Fibroblast of skin of back (primary cell): ENCODE data around the gene EPB41L4A.

Experiments
- DNase-seq: peaks from one replicate; pipeline ENCODE4 v3.0.0-alpha.2; 2013

EPB41L4A gene

DNA sequence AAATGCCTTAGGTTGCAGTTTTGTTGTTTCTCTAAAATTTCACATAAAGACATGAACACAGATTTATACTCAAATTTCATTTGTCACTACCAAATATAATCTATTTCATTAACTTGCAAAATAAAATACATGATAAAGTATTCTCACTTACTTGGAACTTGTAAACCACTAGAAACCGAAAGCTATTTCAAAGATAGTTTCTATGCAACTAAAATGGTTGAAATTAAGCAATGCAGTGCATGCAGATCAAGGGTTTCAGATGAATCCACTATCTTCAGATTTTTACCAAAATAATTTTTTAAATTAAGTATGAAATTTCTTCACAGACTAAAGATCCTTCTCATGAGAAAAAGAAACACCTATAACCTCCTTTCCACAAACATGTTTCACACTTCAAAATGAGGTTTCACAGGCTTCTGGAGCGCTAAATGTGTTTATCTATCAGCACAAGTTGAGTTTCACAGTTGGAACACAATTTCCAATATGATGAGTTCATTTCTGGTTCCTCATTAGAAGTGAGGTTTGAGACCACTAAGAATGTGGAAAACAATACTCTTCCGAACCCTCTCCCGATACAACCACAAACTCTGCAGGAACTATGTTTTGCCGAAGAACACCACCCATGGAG is 63.9 kb downstream of the EPB41L4A start:
- DNase-seq = no peak

DNA sequence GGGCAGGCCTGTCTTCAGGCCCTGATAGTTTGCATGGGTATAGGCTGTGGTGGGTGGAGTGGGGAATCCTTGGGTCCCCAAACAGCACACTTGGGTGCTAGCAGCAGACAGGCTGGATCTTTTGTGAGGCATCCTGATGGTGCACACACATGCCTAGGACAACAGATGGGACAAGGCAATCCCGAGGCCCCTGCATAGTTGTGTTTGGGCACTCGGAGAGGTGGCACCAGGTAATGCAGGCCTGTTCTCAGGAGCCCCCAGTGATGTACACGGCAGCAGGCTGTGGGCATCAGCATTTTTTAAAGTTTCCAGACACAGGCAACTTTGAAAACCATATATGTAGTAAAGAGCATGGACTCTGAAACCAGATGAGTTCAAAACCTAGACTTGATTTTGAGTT is 65.4 kb downstream of the EPB41L4A start:
- no peak for DNase-seq

DNA sequence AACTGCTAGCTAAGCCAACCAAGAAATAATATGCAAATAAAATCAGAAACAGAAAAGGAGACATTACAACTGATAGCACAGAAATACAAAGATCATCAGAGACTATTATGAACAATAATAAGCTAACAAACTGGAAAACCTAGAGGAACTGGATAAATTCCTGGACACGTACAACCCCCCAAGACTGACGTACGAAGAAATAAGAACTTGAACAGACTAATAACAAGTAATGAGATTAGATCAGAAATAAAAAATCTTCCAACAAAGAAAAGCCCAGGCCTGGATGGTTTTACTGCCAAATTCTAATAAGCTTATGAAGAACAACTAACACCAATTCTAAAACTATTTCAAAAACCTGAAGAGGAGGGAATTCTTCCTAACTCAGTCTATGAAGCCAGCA is 67.9 kb downstream of the EPB41L4A start:
- DNase-seq = no peak

DNA sequence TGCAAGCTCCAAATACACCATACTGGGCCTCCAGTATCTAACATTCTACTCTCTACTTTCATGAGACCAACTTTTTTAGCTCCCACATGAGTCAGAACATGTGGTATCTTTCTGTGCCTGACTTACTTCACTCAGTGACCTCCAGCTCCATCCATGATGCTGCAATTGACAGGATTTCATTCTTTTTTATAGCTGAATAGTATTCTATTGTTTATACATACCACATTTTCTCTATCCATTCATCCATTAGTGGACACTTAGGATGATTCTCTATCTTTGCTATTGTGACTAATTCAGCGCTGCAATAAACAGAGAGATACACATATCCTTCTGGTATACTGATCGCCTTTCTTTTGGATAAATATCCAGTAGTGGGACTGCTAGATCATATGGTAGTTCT is 68.5 kb downstream of the EPB41L4A start:
- no peak for DNase-seq

DNA sequence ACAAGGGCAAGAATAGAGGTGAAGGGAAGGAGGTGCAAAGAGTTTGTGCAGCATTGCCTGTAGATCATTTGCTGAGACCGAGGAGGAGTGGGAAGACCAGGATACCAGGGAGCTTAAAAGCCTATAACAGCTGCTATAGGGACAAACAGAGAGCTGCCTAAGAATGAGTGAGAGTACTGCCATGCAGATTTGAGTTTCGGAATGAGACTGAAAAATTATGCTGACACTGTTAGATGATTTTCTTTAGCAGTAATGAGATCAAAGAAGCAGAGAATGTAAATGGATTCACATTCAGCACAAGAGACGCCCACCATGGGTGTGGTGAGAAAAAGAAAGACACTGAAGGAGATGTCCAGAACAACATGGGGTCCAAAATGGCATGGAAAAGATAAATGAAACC is 69.7 kb downstream of the EPB41L4A start:
- no peak for DNase-seq

DNA sequence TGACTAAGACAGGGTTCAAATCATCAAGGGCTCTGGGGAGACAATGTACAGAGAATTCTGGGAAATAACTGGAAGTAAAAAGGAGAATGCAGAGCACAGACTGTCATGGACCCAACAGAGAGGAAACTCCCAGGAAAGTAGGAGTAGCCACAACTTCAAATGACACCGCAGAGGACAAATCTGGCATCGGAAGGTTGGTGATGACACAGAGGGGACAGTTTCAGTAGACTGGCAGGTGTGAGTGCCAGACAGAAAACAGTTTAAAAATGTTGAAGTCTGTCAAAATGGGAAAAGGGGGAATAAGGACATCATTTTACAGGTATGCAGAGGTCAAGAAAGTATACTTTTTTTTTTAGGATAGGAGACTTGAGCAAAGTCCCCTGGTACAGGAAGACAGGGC is 70.2 kb downstream of the EPB41L4A start:
- no peak for DNase-seq

DNA sequence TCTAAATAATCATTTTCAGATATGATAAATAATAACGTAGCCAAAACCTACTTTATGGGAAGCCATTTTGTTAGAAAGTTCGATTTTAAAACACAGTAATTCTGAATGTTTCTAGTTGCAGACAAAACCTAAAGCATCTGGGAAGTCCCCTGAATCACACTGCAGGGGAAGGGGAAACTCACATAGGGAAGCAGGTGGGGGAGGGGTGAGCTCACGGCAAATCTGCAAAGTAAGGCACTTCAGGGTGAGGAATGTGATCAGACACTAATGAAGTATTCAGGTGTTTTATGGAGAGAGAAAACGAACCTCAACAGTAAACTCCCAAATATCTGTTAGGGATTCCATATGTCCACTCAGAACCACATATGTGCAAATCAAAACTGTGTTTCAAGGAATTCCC is 70.7 kb downstream of the EPB41L4A start:
- DNase-seq = no peak

DNA sequence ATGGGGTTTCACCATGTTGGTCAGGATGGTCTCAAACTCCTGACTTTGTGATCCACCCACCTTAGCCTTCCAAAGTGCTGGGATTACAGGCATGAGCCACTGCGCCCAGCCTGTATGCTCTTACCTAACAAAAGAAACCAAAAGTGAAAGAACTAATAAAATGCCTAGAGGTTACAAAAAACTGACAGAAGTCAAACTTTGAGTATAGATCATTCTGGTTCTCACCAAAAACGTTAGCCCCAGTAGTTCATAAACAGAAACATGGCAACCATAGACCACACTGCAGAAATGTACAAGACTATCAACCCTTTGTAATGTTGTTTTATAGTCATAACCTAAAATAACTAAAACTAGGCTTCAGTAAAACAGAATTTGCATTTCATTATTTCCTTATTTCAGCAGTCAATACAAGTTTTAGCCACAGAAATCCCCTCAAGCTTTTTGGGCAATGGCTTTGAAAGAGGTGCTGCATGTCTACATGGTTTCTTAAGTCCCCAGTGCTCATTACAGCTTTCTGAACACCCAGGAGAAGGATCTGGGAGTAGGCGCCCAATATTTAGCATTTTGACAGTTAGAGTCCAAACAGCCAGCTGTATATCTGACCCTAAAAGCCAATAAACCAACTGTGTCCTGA is 72.5 kb downstream of the EPB41L4A start:
- DNase-seq = no peak

DNA sequence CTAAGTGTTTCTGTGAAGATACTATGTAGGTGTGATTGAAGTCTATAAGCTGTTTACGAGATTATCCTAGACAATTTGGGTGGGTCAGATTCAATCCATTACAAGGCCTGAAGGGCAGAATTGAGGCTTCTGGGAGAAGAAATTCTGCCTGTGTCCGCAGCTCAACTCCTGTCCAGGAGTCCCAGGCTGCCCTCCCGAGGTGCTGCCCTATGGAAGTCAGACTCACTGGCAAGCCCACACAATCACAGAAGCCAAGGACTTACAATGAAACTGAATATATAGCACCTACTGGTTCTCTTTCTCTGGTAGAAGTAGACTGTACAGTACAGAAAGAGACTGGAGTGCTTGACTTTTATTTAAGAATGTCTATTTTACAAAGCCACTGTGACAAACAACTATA is 74.5 kb downstream of the EPB41L4A start:
- DNase-seq = no peak

DNA sequence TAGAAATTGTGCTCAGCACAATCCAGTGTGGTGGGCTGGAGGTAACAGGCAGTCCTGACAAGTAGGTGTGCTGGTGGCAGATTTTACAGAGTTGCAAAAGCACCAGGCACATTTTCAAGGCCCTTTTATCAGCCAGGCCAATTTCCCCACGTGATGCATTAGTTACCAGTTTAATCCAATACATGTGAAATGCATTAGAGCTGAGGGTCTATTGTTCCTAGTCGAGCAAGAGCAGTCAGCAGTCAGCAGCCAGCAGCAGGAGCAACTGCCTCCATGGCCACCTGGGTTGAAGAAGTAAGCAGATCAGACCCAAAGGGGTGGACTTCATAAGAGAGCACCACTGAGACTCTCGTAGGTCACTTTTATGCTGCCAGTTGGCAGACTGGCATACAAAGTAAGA is 76.7 kb downstream of the EPB41L4A start:
- no peak for DNase-seq

DNA sequence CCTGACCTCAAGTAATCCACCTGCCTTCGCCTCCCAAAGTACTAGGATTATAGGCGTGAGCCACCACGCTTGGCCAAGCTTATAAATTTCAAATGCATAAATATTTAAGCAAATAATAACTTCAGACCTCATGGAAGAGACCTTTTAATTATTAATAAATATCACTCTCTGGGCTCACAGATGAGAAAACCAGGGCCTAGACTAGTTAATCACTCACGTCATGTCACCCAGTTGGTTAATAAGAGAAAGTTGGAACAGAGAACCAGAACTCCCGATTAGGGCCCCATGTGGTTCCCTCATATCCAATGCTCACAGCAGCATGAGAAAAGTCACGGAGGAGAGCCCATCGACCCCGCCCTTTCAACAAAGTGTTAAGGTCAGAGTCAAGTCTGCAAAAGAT is 79.3 kb downstream of the EPB41L4A start:
- no peak for DNase-seq

DNA sequence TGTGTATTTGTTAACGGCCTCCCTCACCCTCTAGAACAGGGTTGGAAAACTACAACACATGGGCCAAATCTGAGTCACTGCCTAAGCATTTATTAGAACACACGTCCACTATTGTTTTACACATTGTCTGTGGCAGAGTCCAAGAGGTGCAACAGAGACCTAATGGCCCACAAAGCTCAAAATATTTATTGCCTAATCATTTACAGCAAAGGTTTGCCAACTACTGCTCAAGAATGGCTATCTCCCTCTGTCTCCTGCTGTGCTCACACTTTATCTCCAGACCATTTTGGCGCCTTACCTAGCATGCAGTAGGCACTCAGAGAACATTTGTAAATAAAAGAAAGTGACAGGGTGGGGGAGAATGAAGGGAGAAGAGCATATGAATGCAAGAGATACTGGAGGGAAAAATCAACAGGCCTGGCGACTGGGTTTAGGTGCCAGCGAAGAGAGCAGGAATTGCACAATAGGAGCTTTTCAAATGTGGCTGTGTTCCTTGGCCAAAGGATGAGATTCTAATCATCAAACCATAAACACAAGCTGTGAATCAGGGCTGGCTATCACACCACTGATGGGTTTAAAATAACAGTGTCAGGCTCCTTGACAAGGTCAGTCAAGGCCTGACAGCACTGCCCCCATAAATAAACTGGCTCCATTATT is 80.3 kb downstream of the EPB41L4A start:
- no peak for DNase-seq

DNA sequence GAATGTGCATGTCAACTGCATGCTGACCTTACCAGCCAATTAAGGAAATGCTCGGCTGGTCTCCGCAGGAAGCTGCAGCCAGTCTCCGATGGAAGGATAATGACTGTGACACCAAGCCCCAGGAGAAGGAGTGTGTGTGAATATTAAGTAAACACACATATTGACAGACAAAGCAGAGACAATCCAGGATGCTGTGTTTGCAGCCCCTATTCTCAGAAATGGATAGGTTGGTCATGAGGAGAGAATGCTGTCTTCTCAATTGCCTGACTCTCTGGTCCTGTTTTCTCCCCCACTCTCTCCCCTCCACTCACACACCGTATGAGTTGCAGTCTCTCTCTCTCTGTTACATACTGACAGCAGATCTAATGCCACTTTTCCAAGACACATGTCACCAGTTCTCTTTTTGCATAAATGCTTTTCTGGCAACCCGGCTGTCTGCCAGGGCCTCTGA is 85.7 kb downstream of the EPB41L4A start:
- no peak for DNase-seq

DNA sequence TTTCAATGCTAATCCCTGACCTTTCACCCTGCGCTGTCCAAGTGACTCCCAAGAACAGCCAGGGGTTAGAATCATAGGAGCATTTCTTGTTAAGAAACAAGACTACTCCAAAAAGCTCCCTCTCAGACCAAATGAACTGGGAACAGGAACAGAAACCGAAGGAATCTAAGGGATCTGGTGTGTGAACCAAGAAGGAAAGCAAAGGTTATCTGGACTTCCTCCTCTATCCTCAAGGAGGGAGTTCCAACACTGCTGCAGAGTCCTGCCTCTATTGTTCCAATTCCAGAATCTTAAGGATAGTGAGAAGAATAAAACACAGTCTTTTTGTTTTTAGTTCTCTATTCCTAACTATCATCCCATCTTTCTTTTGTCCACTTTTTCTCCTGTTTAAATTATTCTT is 87.2 kb downstream of the EPB41L4A start:
- DNase-seq = no peak

DNA sequence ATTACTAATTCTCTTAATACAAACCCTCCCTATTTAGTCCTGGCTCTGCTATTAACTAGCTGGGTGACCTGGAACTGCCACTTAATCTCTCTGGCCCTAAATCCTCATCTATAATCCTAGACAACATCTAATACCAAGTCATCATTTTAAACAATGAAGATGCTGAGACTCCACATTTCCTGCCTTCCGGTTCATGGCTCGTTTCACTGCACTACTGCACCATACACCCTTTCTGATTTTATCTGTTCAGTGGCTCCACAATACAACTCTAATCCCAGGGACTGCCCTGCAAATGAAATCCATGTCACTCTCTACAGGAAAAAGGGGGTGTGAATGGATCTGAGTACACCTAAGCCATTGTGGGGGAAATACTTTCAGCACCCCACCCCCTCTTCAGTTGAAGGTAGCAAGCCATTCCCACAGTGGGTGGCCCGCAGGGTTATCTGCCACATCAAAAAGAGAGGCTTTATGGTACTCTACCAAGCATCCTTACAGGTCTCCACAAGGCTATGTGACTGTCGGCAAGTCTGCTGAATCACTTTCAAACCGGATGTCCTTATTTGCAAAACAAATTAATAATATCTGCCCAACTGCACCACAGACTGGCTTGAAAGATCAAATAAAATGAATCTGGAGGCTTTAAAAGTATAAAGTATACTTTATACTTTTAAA is 89.5 kb downstream of the EPB41L4A start:
- no peak for DNase-seq

DNA sequence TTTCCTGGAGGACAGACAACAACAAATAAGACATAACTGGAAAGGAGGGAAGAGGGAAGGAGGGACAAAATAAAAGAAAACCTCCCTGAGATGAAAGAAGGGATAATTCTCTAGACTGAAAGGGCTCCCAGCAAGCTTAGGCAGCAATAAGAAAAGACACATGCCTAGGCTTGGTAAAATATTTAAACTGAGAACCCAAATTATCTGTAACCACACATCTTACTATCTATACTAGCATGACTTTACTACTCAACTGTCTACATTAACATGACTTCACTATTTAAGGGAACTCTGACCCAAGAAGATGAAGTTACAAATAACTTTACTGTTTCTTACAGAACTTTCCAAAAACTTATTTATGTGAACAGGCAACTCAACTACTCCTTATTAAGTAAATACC is 95.9 kb downstream of the EPB41L4A start:
- DNase-seq = no peak

DNA sequence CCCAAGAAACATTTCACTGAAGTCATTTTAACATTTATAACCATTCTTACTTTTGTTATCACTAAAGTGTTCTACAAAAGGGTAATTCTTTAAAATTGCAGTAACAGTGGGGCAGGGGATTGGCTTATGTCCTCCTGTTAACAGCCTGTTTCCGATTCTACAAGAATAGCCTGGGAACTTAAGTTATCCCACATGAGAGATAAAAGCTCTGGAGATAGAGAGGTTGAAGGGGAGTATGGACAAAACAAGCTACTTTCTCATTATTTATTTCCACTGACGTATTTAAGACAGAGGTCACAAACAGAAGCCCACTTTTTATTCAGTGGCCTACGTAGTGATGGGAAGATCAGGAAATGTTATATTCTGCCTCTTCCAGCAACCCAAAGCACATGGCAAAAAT is 98.7 kb downstream of the EPB41L4A start:
- no peak for DNase-seq

DNA sequence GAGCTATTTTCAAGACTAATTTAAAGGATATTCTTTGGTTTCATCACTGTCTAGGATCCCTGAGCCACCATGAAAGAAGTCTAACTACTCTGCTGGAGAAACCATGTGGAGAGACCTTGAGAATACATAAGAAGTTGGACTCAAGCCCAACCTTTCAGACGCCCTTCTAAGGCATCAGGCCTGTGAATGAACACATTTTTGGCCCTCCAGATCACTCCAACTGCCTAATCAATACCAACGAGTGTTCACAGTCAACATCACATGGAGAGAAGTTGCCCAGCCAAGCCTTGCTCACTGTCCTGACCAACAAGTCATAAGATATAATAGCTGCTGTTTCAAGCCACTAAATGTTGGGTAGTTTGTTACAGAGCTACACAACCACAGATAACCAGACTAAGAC is 100.7 kb downstream of the EPB41L4A start:
- DNase-seq = no peak

DNA sequence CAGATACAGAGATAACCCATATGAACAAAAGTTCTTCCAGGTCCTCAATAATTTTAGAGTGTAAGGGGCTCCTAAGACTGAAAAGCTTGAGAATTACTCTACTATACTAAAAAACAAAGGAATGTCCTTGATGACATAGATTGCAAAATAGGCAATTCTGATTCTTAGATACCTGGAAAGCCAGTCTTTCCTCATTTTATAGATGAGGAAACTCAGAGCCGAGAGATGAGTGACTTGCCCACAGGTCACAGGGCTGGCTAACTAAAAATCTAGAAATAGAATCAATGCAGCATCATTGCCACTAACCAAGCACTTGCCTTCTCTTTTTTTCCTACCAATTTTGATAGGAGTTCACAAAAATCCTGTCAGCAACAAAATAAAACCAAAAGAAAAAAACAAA is 101.2 kb downstream of the EPB41L4A start:
- DNase-seq = no peak

DNA sequence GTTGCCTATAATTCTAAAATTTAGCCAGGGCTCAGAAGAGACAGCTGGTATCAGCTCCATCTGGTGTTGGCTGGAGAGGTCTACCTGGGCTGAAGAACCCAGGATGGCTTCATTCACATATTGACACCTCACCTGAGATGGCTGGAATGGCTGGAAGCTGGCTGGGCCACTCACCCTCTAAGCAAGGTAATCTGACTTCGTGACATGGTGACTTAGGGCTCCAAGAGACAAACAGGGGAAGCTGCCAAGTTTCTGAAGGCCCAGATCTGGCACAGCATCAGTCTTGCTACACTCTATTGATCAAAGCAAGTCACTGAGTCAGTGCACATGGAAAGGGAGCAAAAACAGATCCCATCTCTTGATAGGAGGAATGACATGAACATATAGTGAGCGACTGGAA is 102.3 kb downstream of the EPB41L4A start:
- no peak for DNase-seq

DNA sequence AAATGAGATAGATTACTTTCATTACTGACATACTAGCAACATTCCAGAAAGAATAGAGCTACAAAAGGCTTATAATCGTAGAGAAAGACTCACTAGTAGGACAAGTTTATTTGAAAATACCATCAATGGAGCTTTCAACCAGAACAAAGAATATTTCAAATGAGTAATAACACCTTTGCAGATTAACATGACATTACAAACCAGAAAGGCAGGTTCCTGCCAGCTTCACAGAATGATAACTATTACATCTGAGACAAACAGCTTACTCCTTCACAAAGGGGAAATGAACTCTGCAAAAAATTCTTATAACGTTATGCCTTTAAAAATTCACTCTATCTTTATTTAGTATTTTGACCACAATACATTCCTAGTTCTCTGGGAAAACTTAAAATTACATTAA is 103.1 kb downstream of the EPB41L4A start:
- DNase-seq = no peak

DNA sequence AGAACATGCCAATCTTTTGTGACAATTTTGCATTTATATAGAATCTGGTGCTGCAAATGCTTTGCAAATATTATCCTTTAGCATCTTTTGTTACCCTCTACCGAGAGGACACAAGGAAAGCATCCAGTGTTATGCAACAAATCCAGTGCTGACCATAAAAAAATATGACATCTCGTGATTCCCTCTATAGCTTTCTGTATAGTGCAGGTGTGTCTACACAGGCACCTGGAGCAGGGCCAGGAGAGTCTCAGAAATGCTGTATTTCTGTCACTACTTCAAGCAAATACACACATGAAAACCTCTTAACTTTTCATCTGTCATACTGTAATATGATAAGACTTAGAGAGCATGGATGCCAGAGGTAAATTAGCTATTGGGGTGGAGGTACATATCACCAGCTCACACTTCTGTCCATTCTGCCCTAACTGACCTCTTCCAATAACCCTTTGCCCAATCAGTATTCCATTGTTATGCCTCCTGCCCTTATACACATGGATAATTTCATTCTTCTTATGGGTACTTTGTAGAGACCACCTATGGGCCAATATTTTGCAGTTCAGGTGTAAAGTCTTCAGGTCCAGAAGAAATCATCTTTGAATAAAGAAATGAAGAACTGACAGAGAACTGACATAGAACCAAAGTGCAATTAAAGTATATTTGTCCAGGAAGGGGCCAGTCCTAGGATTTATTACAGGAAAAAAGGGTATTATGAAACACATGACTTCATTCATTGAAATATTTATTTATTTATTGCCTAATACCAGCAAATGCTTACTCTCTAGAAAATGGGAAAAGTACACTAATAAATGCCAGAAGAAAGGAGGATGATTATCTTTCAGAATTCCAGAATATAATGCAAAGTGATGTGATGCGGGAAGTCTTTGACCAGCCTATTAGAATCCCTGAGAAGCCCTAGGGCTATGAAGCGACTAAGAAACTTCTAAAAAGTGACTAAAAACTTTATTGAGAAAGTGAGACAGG is 106.5 kb downstream of the EPB41L4A start:
- DNase-seq = no peak

DNA sequence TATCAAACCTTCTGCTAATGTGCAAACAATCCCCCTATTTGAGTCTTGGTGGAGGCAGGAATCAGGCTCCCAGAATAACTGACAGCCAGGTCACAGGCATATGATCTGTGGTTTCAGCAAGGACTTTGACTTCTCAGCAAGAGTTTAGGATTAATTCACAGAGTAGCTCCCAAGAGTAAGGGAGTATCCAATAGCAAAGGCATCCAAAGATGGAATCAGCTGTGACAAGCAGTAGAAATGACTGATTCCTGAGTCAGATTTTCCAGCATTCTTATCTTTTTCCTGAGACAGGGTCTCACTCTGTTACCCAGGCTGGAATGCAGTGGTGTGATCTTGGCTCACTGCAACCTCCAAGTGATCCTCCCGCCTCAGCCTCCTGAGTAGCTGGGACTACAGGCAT is 108.3 kb downstream of the EPB41L4A start:
- DNase-seq = peak; percentile 15
